Heart left ventricle (tissue), 16 donors: ENCODE measurements around the gene PPARG. TPM values are rescaled to one million over a fixed set of nuclear protein-coding genes. Genes with fewer than 3 reads are reported as not detected.
A peak's percentile ranks its signal among the peaks of the same experiment; 100 is the strongest.

ENCODE experiments used
- ATAC-seq, 4 donors: fragments of 200-7000 bp; cut with Tn5 transposase; one replicate each; pipeline ENCODE4 v1.9.1; 2020 to 2022; ENCODE audit warnings: moderate library complexity in 4 of 4, mild to moderate bottlenecking in 3 of 4, moderate number of reproducible peaks in 1 of 4
- DNase-seq, 5 donors: peaks; one replicate each; pipeline ENCODE4 v3.0.0-alpha.2; 2020
- H3K27ac ChIP-seq, 12 donors: fragments of 200-600 bp; sonication (generic) in 4 of 12; one replicate each; pipeline versions ENCODE4 v1.5.0 to v1.8.0; 2016 to 2022; ENCODE audit warnings: mild to moderate bottlenecking in 2 of 12
- H3K27me3 ChIP-seq, 9 donors: fragments of 200-600 bp; sonication (generic) in 2 of 9; one replicate each; pipeline versions ENCODE4 v1.5.1 to v1.8.0; 2016 to 2022; ENCODE audit warnings: mild to moderate bottlenecking in 3 of 9
- H3K36me3 ChIP-seq, 9 donors: fragments of 200-600 bp; sonication (generic) in 2 of 9; one replicate each; pipeline versions ENCODE4 v1.5.0 to v1.8.0; 2018 to 2022; ENCODE audit warnings: mild to moderate bottlenecking in 2 of 9
- H3K4me1 ChIP-seq, 12 donors: fragments of 200-600 bp; sonication (generic) in 4 of 12; one replicate each; pipeline versions ENCODE4 v1.5.0 to v1.8.0; 2016 to 2022; ENCODE audit warnings: mild to moderate bottlenecking in 3 of 12
- H3K4me3 ChIP-seq, 12 donors: fragments of 200-600 bp; sonication (generic) in 4 of 12; one replicate each; pipeline versions ENCODE4 v1.5.0 to v1.8.0; 2017 to 2022; ENCODE audit warnings: mild to moderate bottlenecking in 9 of 12, moderate library complexity in 4 of 12
- H3K9me3 ChIP-seq, 12 donors: fragments of 200-600 bp; sonication (generic) in 4 of 12; one replicate each; pipeline versions ENCODE4 v1.5.0 to v1.8.0; 2016 to 2022; ENCODE audit warnings: mild to moderate bottlenecking in 1 of 12
- CTCF ChIP-seq, 12 donors: fragments of 200-600 bp; sonication (generic) in 4 of 12; IDR thresholded peaks; one replicate each; pipeline versions ENCODE4 v1.5.0 to v1.8.0; 2018 to 2022; ENCODE audit warnings: antibody characterized with exemption in 12 of 12, mild to moderate bottlenecking in 5 of 12
- POLR2A ChIP-seq, 2 donors: fragments of 450-650 bp; IDR thresholded peaks; one replicate each; pipeline ENCODE4 v1.6.1; 2017; ENCODE audit warnings: antibody characterized with exemption in 2 of 2, mild to moderate bottlenecking in 2 of 2, moderate library complexity in 2 of 2
- WGBS, 4 donors: extraction: QIAGEN DNeasy Blood & Tissue Kit in 2 of 4; methylation state at CpG; one replicate each; pipeline versions ENCODE4 v1.1.5 to v1.1.7; 2013 to 2018; 5-methylcytosine and 5-hydroxymethylcytosine counted together
- intact Hi-C, 10 donors: fragments of 100-400 bp; cut with DNase I; formaldehyde crosslinking; loops; one replicate each; pipeline versions ENCODE4 v1.11.1 to v1.14.2; 2022
- polyA plus RNA-seq, 2 donors: library from polyadenylated mRNA; stranded (reverse); fragments of 200-250 nt; gene quantifications; one replicate each; pipeline ENCODE4 v1.2.3, GENCODE V29; 2013
- total RNA-seq, 9 donors: library from RNA; depleted of rRNA in 2 of 9; stranded (reverse); fragments of >200 nt in 2 of 9; fragmentation: NEBNext Ultra II Directional in 3 of 9; extraction: Animal tissue kit (Norgen Biotek cat#: 25700) in 3 of 9; gene quantifications; one replicate each; pipeline versions ENCODE4 v1.1.0 to v1.2.4, GENCODE V29; 2016 to 2023
- donor health status: ischemic (EF 13 %, LVEDD 7.1; RV severe dilation, severe dysfunction).
- donor health status: healthy with polysubstance abuse.
- donor health status: DM: no; HTN: yes; CAD: no.
- donor health status: DM: no; HTN: no; CAD: no.
- donor health status: ischemic (EF 25% LVEDD 6.9; RV normal size, moderate dysfunction).
- donor health status: ischemic (EF 25% LVEDD 5.7; RV mildly dilated, moderate dysfunction).
- donor health status: healthy.
- donor health status: DM: yes; HTN: yes; CAD: no.
- donor health status: ischemic (EF 35%, LVEDD 5.7; RV mildly dilated, moderate dysfunction).
- donor health status: nonischemic (EF 11% LVEDD 7.7; RV severe dilation, severe dysfunction).
- donor health status: DM: yes; HTN: yes; CAD: no.
- donor health status: PGD.
- donor health status: ischemic (EF 29% LVEDD 5.4; RV normal size, mild dysfunction).
- donor health status: nonischemic (EF 23%, LVEDD 6.1; RV moderate dilation, normal function).

Gene PPARG
- total and polyA plus RNA-seq, 11 donors: 8.9 to 30.3 (median 20.0) TPM

- intact Hi-C loops: loop anchor here in 3 of 10 donors (10.0 kb wide), 2 partner anchors 75 to 165 kb away; partner anchors contain the start of gene PPARG (in 2 of the 3)
- 71 to 81% (median 75%) methylated on average over 8 of the region's 8 CpGs for WGBS, 4 donors
- ATAC-seq: no peak
Measured at GRCh38 chr3:12449889-12450682, 161.2 kb downstream of the PPARG start.

GRCh38 chr3:12451481-12451880 lies 162.6 kb downstream of the PPARG start:
- WGBS, 4 donors: 88 to 99% (median 95%) methylated on average over 5 of the region's 5 CpGs
- no peak overlapping the region for H3K4me3 ChIP-seq
- no peaks in the 10 kb centered on the region for H3K4me1 ChIP-seq
- ATAC-seq (no peak), DNase-seq (no peak)
- H3K36me3 ChIP-seq: no peaks in the 10 kb centered on the region
- intact Hi-C loops: no loop called here
- H3K9me3 ChIP-seq: peaks cover 0 to 6% (median 2%) of the 10 kb centered on the region in 12 donors
- H3K27me3 ChIP-seq: no peaks in the 10 kb centered on the region
- TF ChIP-seq POLR2A (IDR thresholded peaks at IDR 0.05) (no peak), CTCF (IDR thresholded peaks at IDR 0.05) (no peak)
- H3K27ac ChIP-seq: no peak overlapping the region

More at GRCh38 chr3:12449889-12450682, 161.2 kb downstream of the PPARG start:
- TF ChIP-seq POLR2A (IDR thresholded peaks at IDR 0.05) (no peak), CTCF (IDR thresholded peaks at IDR 0.05) (no peak)
- Histone ChIP-seq H3K4me1 (no peaks in the 10 kb centered on the region), H3K4me3 (no peak overlapping the region), H3K9me3 (peaks cover 0 to 6% (median 2%) of the 10 kb centered on the region in 12 donors), H3K36me3 (no peaks in the 10 kb centered on the region), H3K27ac (no peak overlapping the region), H3K27me3 (no peaks in the 10 kb centered on the region)
- no peak for DNase-seq

- Histone ChIP-seq H3K27me3 (no peaks in the 10 kb centered on the region), H3K4me1 (no peaks in the 10 kb centered on the region), H3K9me3 (peaks cover 0 to 6% (median 2%) of the 10 kb centered on the region in 12 donors), H3K36me3 (no peaks in the 10 kb centered on the region), H3K4me3 (no peak overlapping the region), H3K27ac (no peak overlapping the region)
- ATAC-seq (no peak), DNase-seq (no peak)
- no peak for TF ChIP-seq POLR2A (IDR thresholded peaks at IDR 0.05)
- no peak for TF ChIP-seq CTCF (IDR thresholded peaks at IDR 0.05)
- intact Hi-C loops: no loop called here
- 78 to 82% (median 81%) methylated on average over 1 of the region's 1 CpG for WGBS, 4 donors
Measured at GRCh38 chr3:12451960-12452359, 163.1 kb downstream of the PPARG start.

- Histone ChIP-seq H3K27me3 (no peaks in the 10 kb centered on the region), H3K36me3 (no peaks in the 10 kb centered on the region), H3K4me1 (no peaks in the 10 kb centered on the region), H3K4me3 (no peak overlapping the region), H3K27ac (no peak overlapping the region), H3K9me3 (peaks cover 0 to 6% (median 2%) of the 10 kb centered on the region in 12 donors)
- TF ChIP-seq CTCF (IDR thresholded peaks at IDR 0.05) (no peak), POLR2A (IDR thresholded peaks at IDR 0.05) (no peak)
- DNase-seq: no peak
- peak in 2 of 4 donors; percentile 41 to 67 for ATAC-seq
- intact Hi-C loops: no loop called here
- WGBS, 4 donors: 88 to 91% (median 91%) methylated on average over 9 to 12 of the region's 12 CpGs
Measured at GRCh38 chr3:12452361-12453330, 163.8 kb downstream of the PPARG start.
